OCI-LY7 (cell line): ENCODE measurements around the gene USP30.

Source experiments
- EZH2phosphoT487 ChIP-seq: fragments of 200-600 bp; sonication (generic); IDR thresholded peaks from 2 replicates; pipeline ENCODE4 v1.6.1; 2018; ENCODE audit warnings: low read depth, borderline replicate concordance, mild to moderate bottlenecking, mixed run types, antibody characterized with exemption, low read length, moderate library complexity, mixed read lengths
- TF ChIP-seq, protein P1 (sequence below): fragments of 200-600 bp; sonication (generic); conservative IDR thresholded peaks from 2 replicates; pipeline ENCODE4 v1.5.1; 2014; ENCODE audit warnings: mild to moderate bottlenecking, antibody characterized with exemption, low read length, moderate library complexity, mixed read lengths

DNA sequence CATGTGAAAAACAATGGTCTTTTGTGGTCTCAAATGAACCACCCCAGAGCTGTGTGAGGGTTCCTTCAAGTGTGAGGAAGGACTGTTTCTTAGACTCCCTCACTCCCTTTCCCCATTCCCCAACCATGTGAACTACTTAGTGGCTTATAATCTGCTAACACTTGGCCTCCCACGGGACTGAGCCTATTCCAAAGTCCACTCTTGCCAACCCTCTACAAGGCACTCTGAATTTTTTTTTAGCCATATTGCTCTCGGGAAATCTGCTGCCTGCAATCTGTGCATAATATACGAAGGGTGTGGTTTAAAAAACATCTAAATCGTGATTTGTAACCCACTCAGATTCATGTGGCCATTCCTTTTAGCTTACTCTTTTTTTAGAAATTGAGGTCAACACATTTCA is 34.1 kb upstream of the USP30 start:
- TF ChIP-seq, protein P1, sequence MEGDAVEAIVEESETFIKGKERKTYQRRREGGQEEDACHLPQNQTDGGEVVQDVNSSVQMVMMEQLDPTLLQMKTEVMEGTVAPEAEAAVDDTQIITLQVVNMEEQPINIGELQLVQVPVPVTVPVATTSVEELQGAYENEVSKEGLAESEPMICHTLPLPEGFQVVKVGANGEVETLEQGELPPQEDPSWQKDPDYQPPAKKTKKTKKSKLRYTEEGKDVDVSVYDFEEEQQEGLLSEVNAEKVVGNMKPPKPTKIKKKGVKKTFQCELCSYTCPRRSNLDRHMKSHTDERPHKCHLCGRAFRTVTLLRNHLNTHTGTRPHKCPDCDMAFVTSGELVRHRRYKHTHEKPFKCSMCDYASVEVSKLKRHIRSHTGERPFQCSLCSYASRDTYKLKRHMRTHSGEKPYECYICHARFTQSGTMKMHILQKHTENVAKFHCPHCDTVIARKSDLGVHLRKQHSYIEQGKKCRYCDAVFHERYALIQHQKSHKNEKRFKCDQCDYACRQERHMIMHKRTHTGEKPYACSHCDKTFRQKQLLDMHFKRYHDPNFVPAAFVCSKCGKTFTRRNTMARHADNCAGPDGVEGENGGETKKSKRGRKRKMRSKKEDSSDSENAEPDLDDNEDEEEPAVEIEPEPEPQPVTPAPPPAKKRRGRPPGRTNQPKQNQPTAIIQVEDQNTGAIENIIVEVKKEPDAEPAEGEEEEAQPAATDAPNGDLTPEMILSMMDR: no peak
- TF ChIP-seq EZH2phosphoT487: no peak
